ENCODE data around the gene CDH20.

GRCh38 chr18:61535401-61535800 is 202.2 kb downstream of the CDH20 start:
- no peak for TF ChIP-seq CTCF (conservative IDR thresholded peaks at IDR 0.05; ENCODE audit: low read depth, low read length)
- no peak for TF ChIP-seq CHD1 (IDR thresholded peaks at IDR 0.05; ENCODE audit: low read depth, low read length)
- TF ChIP-seq POLR2A (IDR thresholded peaks at IDR 0.05; ENCODE audit: low read depth, low read length), result no peak
- no peak for TF ChIP-seq FOS (IDR thresholded peaks at IDR 0.05; ENCODE audit: low read depth, low read length)
- no peak for TF ChIP-seq RFX5 (IDR thresholded peaks at IDR 0.05; ENCODE audit: low read depth, low read length)
- no peak for TF ChIP-seq ELK1 (IDR thresholded peaks at IDR 0.05; ENCODE audit: borderline replicate concordance, low read depth, low read length)
- TF ChIP-seq SMC3 (IDR thresholded peaks at IDR 0.05; ENCODE audit: low read depth, low read length), result no peak
- no peak for TF ChIP-seq RAD21 (IDR thresholded peaks at IDR 0.05; ENCODE audit: low read length)
- no peak for TF ChIP-seq CEBPB (IDR thresholded peaks at IDR 0.05; ENCODE audit: low read depth, low read length)
- no peak for TF ChIP-seq BHLHE40 (IDR thresholded peaks at IDR 0.05; ENCODE audit: low read depth, low read length)
- TF ChIP-seq NFE2L2 (IDR thresholded peaks at IDR 0.05; ENCODE audit: low read depth, low read length), result no peak
- TF ChIP-seq RCOR1 (IDR thresholded peaks at IDR 0.05; ENCODE audit: insufficient replicate concordance, low read length), result no peak
